Measurements from ENCODE around the gene GRIN2A.

GRIN2A gene

DNA sequence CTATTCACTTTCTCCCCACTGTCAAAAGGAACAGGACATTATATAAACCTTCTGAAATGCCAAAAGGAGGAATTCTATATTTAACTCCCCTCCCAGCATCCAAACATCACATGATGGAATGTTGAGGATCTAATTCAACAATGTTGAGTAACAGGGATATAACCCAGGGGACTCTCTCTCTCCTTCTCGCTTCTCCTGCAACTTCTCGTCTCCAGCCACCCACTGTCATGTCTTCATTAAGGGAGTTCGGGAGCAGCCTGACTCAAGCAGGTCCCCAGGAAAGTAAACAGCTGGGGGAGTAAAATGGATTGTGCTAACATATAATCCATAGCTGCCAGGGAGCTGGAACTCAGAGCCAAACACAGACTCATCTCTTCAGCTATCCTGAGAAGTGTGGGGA is 51.7 kb downstream of the GRIN2A start:
- no peak for DNase-seq (ENCODE audit: low read depth in 2 of 2)

DNA sequence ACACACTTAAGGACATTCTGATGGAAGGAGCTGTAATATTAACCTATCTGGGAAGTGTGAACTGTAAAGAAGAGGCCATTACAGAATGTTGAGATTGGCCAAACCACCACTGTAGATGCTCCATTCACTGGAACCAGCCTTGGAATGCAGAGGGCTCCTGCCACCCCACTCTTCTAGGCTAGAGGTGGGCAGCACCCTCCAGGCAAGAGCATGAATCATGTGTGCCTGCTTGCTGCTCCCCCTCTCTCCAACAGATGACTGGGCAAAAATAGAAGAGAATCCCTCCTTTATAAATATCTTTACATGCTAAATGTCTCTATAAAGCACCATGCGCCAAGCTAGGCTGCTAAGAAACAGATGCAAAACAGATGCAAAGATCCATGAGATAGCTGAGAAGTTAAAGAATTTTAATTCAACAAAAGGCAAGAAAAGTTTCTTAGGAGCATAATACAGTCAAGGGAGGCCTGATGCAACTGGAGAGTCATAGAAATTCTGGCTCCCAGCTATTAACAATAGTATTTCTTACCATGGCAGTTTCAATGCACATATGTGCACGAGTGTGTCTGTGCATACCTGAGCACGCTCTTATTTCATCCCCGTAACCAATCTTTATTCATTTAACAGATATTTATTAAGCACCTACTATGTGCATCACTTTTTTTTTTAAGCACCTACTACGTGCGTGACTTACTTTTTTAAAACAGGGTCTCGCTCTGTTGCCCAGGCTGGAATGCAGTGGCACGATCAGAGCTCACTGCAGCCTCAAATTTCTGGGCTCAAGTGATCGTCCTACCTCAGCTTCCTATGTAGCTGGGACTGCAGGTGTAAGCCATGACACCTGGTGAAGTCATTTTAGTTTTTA is 53.6 kb downstream of the GRIN2A start:
- no peak for DNase-seq (ENCODE audit: low read depth in 2 of 2)

DNA sequence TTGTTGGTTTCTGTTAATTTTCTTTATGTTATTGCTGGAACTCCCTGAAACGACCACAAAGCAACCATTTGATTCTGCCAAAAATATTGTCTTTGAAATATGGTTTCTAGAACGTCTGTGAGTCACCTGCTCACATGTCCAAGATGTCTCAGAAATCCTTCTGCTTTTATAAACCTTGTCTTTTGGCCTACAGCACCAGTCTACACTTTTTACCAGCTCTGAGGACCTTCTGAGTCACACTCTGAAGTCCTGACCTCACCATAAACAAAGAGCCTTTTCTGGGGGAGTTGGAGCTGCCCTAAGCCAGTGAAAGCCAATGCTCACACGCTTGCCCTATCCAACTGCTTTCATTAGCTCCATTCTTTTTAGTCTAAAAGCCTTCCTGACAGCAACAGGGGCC is 55.5 kb downstream of the GRIN2A start:
- no peak for DNase-seq (ENCODE audit: low read depth in 2 of 2)

DNA sequence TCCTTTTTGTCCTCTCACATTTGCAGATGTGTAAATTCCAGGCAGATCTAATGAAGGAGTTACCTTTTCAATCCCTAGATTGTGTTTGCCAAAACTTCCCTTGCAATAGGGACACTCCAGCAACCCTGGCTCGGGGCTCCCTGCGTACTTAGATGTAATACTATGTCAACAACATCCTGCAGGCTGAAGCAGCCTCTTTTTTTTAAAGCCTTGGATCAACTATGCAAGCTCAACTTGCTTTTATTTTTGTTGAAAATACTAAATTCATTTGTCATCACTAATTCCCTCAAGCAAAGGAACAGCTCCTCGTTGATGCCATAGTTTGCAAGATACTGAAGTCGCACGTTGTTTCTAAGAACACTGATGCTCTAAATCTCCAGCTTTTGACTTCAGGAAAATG is 59.1 kb downstream of the GRIN2A start:
- no peak for DNase-seq (ENCODE audit: low read depth in 2 of 2)

- no peak for DNase-seq (ENCODE audit: low read depth in 2 of 2)
Observed at GRCh38 chr16:10122546-10122945, 59.7 kb downstream of the GRIN2A start.

- no peak for DNase-seq (ENCODE audit: low read depth in 2 of 2)
Observed at GRCh38 chr16:10121897-10122425, 60.3 kb downstream of the GRIN2A start.

GRCh38 chr16:10121491-10121890 is 60.7 kb downstream of the GRIN2A start:
- no peak for DNase-seq (ENCODE audit: low read depth in 2 of 2)

DNA sequence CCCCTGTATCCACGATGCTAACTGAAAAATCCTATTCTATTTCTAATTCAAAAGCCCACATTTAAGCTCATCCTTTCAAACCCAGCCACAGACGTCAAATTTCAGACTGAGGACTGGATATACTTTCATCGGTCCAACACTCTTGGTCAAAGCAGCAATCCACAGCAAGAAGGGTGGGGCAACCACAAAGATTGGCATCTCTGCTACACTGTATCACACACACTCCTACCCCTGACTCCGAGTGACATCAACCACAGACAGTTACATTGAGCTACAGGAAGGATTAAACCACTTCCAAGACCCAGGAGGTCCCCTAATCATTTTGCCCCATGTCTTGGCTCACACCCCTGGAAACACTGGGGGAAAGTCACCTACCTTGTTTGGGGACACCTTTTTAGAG is 61.3 kb downstream of the GRIN2A start:
- no peak for DNase-seq (ENCODE audit: low read depth in 2 of 2)

- DNase-seq (ENCODE audit: low read depth in 2 of 2), result no peak
Observed at GRCh38 chr16:10114409-10114808, 67.8 kb downstream of the GRIN2A start.

GRCh38 chr16:10113248-10113647 is 69.0 kb downstream of the GRIN2A start:
- DNase-seq (ENCODE audit: low read depth in 2 of 2), result no peak

GRCh38 chr16:10112021-10112420 is 70.2 kb downstream of the GRIN2A start:
- DNase-seq (ENCODE audit: low read depth in 2 of 2), result no peak

GRCh38 chr16:10111156-10111761 is 71.0 kb downstream of the GRIN2A start:
- no peak for DNase-seq (ENCODE audit: low read depth in 2 of 2)

GRCh38 chr16:10110552-10110951 is 71.7 kb downstream of the GRIN2A start:
- DNase-seq (ENCODE audit: low read depth in 2 of 2), result no peak

GRCh38 chr16:10107081-10107480 is 75.1 kb downstream of the GRIN2A start:
- DNase-seq (ENCODE audit: low read depth in 2 of 2), result no peak

DNA sequence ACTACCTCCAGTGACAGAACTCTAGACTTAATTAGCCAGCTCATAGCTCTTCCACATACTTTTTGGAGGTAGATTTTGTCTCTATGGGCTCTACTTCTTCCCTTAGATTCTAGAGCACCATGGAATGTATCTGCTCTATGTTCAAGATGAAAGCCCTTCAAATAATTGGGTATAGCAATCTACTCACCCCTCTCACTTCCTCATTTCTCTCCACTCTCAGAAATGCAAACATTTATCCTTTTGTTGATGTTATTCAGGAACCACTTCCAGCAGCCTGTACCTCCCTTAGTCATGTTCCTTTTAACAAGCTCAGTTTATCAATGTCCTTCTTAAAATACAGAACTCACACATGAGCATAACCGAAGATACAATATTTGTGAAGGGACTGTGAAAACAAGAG is 78.5 kb downstream of the GRIN2A start:
- DNase-seq (ENCODE audit: low read depth in 2 of 2), result no peak

DNA sequence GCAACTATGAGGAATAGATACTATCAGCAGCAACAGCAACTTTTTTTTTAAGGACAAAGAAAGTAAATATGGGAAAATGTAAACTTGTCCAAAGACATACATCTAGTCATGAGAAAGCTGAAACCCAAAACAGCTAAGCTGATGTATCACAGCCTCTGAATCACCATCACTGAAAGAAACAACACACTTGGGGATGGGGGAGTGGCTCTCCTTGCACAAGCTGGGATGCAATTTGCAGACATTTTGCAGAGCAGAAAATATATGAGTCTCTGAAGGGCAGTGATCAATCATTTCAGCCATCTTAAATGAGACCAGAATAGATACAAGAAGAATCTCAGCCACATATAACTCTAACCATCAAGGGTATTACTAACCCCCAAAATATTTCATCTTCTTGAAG is 79.1 kb downstream of the GRIN2A start:
- no peak for DNase-seq (ENCODE audit: low read depth in 2 of 2)

GRCh38 chr16:10100829-10101228 is 81.4 kb downstream of the GRIN2A start:
- DNase-seq (ENCODE audit: low read depth in 2 of 2), result no peak

GRCh38 chr16:10098991-10099390 is 83.2 kb downstream of the GRIN2A start:
- no peak for DNase-seq (ENCODE audit: low read depth in 2 of 2)

GRCh38 chr16:10097271-10097670 is 85.0 kb downstream of the GRIN2A start:
- DNase-seq (ENCODE audit: low read depth in 2 of 2), result no peak

DNA sequence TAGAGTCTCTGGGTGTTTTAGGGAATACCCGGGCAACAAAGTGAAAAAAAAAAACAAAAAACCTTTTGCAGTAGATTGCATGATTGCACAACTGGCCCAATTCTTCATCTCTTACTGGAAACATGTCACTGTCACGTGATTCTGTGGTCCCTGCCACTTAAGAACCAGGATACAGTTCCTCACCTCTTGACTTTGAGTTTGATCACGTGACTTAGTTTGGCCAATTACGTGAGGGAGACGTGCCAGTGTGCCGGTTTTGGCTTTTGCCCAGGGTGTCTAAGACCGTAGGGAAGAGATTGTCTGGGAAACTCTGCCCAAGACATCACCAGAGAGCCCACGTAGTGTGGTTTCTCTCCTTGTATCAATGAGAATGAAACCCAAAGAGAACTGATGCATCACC is 88.7 kb downstream of the GRIN2A start:
- no peak for DNase-seq (ENCODE audit: low read depth in 2 of 2)

DNA sequence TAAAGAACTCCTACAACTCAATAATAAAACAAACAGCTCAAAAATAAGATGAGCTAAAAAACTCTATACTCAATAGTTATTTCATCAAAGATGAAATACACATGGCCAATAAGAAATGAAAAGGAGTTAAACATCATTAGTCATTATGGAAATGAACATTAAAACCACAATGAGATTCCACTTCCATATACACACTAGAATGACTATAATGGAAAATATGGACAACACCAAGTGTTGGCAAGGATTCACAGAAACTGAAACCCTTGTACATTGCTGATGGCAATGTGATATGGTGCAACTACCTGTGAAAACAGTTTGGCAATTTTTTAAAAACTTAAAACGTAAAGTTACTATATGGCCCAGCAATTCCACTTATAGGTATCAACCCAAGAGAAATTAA is 91.4 kb downstream of the GRIN2A start:
- no peak for DNase-seq (ENCODE audit: low read depth in 2 of 2)

GRCh38 chr16:10088380-10088793 is 93.8 kb downstream of the GRIN2A start:
- no peak for DNase-seq (ENCODE audit: low read depth in 2 of 2)

DNA sequence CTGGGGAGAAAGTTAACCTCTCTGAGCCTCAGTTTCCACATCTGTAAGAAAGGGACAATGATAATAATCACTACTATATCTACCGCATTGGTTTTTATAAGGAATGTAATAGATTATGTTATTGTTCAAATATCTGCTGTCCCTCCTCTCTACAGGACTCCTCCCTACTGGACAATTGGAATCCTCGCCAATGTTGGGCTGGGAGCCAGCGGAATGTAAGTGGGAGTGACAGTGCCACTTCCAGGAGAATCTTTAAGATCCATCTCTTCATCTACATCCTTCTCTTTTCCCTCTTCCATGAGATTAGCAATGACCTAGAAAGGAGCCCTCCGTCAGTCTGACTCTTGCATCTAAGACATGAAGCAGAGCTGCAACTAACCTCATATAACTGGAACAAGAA is 95.1 kb downstream of the GRIN2A start:
- no peak for DNase-seq (ENCODE audit: low read depth in 2 of 2)

Measured in stimulated activated CD4-positive, alpha-beta T cell treated with anti-CD3 and anti-CD28 coated beads, Interleukin-1b, Interleukin-23, amount 100 ng/mL, for 4 hours (primary cell).